HepG2 (cell line): ENCODE measurements around the gene ABHD12. TPM values are rescaled to one million over a fixed set of nuclear protein-coding genes. Genes with fewer than 3 reads are reported as not detected.

Experiments used
- ATAC-seq: fragments of 200-7000 bp; cut with Tn5 transposase; 3 replicates; pipeline ENCODE4 v1.9.1; 2020; ENCODE audit warnings: mild to moderate bottlenecking, moderate library complexity
- BruUV-seq: library from RNA; stranded (reverse); fragments of 400-500 nt; replicated peaks from 2 replicates; lab custom pipeline; 2021; lab: Mats Ljungman, UMichigan
- CTCF ChIA-PET: fragments of 300-600 bp; formaldehyde crosslinking; extraction: SDS; loops from one replicate; lab custom pipeline; 2021; ENCODE audit warnings: low total read pairs, inconsistent platforms, low intra/inter-chr PET ratio; lab: Yijun Ruan, JAX
- POLR2A ChIA-PET: fragments of 350-600 bp; sonication (Branson Sonifier 250); formaldehyde crosslinking; loops from one replicate; lab custom pipeline; 2020; ENCODE audit warnings: antibody characterized with exemption, inconsistent platforms; lab: Yijun Ruan, JAX
- DNase-seq: peaks from one replicate; pipeline ENCODE4 v3.0.0-alpha.2; 2015; ENCODE audit warnings: low spot score
- FAIRE-seq: peaks from 3 replicates; lab custom pipeline; 2011; peaks lifted over from hg19 to GRCh38; lab: Jason Lieb, UNC
- H2AFZ ChIP-seq: one replicate; pipeline ENCODE4 v1.6.1; 2011; ENCODE audit warnings: low read length, inconsistent platforms
- H3K27ac ChIP-seq: fragments of 300-600 bp; 3 replicates; pipeline ENCODE4 v1.8.0; 2011; ENCODE audit warnings: mixed run types, mild to moderate bottlenecking, mixed read lengths, low read length, inconsistent platforms; ENCODE audit not compliant: insufficient read depth; ENCODE audit errors: extremely low read length
- H3K27me3 ChIP-seq, 2 experiments: fragments of 200-600 bp in 1 of 2; 2 replicates in 1 of 2; 3 replicates in 1 of 2; pipeline versions ENCODE4 v1.6.0 to v1.8.0; 2011; ENCODE audit warnings: low read length in 2 of 2, mild to moderate bottlenecking in 2 of 2, moderate library complexity in 2 of 2, inconsistent platforms in 1 of 2; ENCODE audit not compliant: insufficient read depth in 2 of 2, control insufficient read depth in 1 of 2
- H3K36me3 ChIP-seq, 2 experiments: fragments of 200-600 bp in 1 of 2; replicated peaks in 1 of 2; 2 replicates in 1 of 2; 3 replicates in 1 of 2; pipeline versions ENCODE4 v1.5.1 to v1.8.0; 2011; ENCODE audit warnings: low read length in 2 of 2, inconsistent platforms in 1 of 2; ENCODE audit not compliant: insufficient read depth in 2 of 2, control insufficient read depth in 1 of 2
- H3K4me1 ChIP-seq: 2 replicates; pipeline ENCODE4 v1.5.1; 2012; ENCODE audit warnings: low read length, inconsistent platforms; ENCODE audit not compliant: insufficient read depth
- H3K4me2 ChIP-seq: 2 replicates; pipeline ENCODE4 v1.6.0; 2011; ENCODE audit warnings: low read depth, low read length, inconsistent platforms
- H3K4me3 ChIP-seq, 3 experiments: fragments of 200-600 bp in 1 of 3; sonication (generic), shearing (Covaris generic) in 1 of 3; replicated peaks in 1 of 3; 2 replicates each; pipeline ENCODE4 v1.5.1; 2011 to 2016; ENCODE audit warnings: low read length in 3 of 3, inconsistent platforms in 2 of 3, low read depth in 2 of 3, mild to moderate bottlenecking in 2 of 3, control low read depth in 1 of 3, mixed read lengths in 1 of 3; ENCODE audit not compliant: insufficient read depth in 1 of 3
- H3K79me2 ChIP-seq: one replicate; pipeline ENCODE4 v1.6.1; 2011; ENCODE audit warnings: low read length, inconsistent platforms; ENCODE audit not compliant: insufficient read depth
- H3K9ac ChIP-seq: 2 replicates; pipeline ENCODE4 v1.6.0; 2011; ENCODE audit warnings: mild to moderate bottlenecking, low read depth, low read length, inconsistent platforms; ENCODE audit not compliant: insufficient read depth
- H3K9me3 ChIP-seq: 2 replicates; pipeline ENCODE4 v1.5.1; 2012; ENCODE audit warnings: mild to moderate bottlenecking, low read length
- H4K20me1 ChIP-seq: 2 replicates; pipeline ENCODE4 v1.6.0; 2011; ENCODE audit warnings: inconsistent platforms, mild to moderate bottlenecking, low read length, moderate library complexity; ENCODE audit not compliant: insufficient read depth
- AGO1 ChIP-seq: fragments of 200-400 bp; formaldehyde crosslinking; IDR thresholded peaks from 2 replicates; pipeline ENCODE4 v1.6.1; 2017; ENCODE audit warnings: mild to moderate bottlenecking, low read depth, low read length, moderate library complexity; ENCODE audit not compliant: poor library complexity, severe bottlenecking
- AGO2 ChIP-seq: fragments of 200-400 bp; formaldehyde crosslinking; optimal IDR thresholded peaks from 2 replicates; pipeline ENCODE3; 2017; ENCODE audit warnings: mild to moderate bottlenecking, low read depth, low read length, moderate library complexity
- HNRNPLL ChIP-seq: fragments of 200-400 bp; formaldehyde crosslinking; IDR thresholded peaks from 2 replicates; pipeline ENCODE4 v1.6.1; 2017; ENCODE audit warnings: mild to moderate bottlenecking, low read depth, low read length; ENCODE audit not compliant: poor library complexity, severe bottlenecking
- POLR2A ChIP-seq, 2 experiments: IDR thresholded peaks; 2 replicates each; pipeline ENCODE4 v1.6.1; 2011; ENCODE audit warnings: low read depth in 2 of 2, low read length in 2 of 2, mild to moderate bottlenecking in 1 of 2, moderate library complexity in 1 of 2; ENCODE audit not compliant: insufficient read depth in 1 of 2
- RBAK ChIP-seq: sonication (generic); formaldehyde crosslinking; IDR thresholded peaks from 2 replicates; pipeline ENCODE4 v1.5.1; 2020; ENCODE audit warnings: mild to moderate bottlenecking, missing genetic modification reagents
- RBM22 ChIP-seq: fragments of 200-400 bp; formaldehyde crosslinking; optimal IDR thresholded peaks from 2 replicates; pipeline ENCODE3; 2017; ENCODE audit warnings: mild to moderate bottlenecking, low read length, moderate library complexity
- SP4 ChIP-seq: sonication (generic); formaldehyde crosslinking; IDR thresholded peaks from 2 replicates; pipeline ENCODE4 v1.8.1; 2023; ENCODE audit warnings: mild to moderate bottlenecking, missing genetic modification reagents
- ZKSCAN8 ChIP-seq: IDR thresholded peaks from 2 replicates; pipeline ENCODE4 v1.6.1; 2016; ENCODE audit warnings: borderline replicate concordance, missing genetic modification reagents, missing compliant biosample characterization
- ZNF17 ChIP-seq: sonication (generic); formaldehyde crosslinking; IDR thresholded peaks from 2 replicates; pipeline ENCODE4 v1.5.0; 2020; ENCODE audit warnings: mild to moderate bottlenecking, missing genetic modification reagents
- ZNF883 ChIP-seq: sonication (generic); formaldehyde crosslinking; IDR thresholded peaks from 2 replicates; pipeline ENCODE4 v1.5.1; 2020; ENCODE audit warnings: mild to moderate bottlenecking, missing genetic modification reagents; ENCODE audit errors: not compliant biosample characterization
- WGBS: methylation state at CpG from one replicate; pipeline ENCODE4 v1.1.6; 2017; ENCODE audit warnings: low lambda C conversion rate; 5-methylcytosine and 5-hydroxymethylcytosine counted together
- in situ Hi-C: cut with HindIII; loops from 2 replicates; pipeline ENCODE4 v1.10.0; 2017; ENCODE audit warnings: low pct_unique_long_range_greater_than_20kb; ENCODE audit not compliant: extremely low pct_ligation_motif_present
- intact Hi-C: fragments of 100-400 bp; cut with micrococcal nuclease; formaldehyde crosslinking; loops from one replicate; pipeline ENCODE4 v1.10.0; 2022; ENCODE audit not compliant: unreplicated experiment
- polyA plus RNA-seq, 8 experiments: library from polyadenylated mRNA; depleted of rRNA in 3 of 8; stranded (reverse) in 7 of 8; unstranded in 1 of 8; fragments of >200 nt; fragmentation: Illumina TruSeq in 4 of 8; extraction: Trizol in 4 of 8; gene quantifications; 2 replicates each; pipeline versions ENCODE4 v1.2.1 to v1.2.3, GENCODE V29; 2011 to 2016; ENCODE audit warnings: low read depth in 4 of 8, missing spikeins in 1 of 8, mixed read lengths in 1 of 8; ENCODE audit not compliant: insufficient read depth in 1 of 8
- total RNA-seq, 5 experiments: library from RNA; depleted of rRNA; stranded (reverse); fragments of >200 nt; fragmentation: Illumina TruSeq; extraction: Trizol; gene quantifications; 2 replicates each; pipeline ENCODE4 v1.2.3, GENCODE V29; 2016; ENCODE audit warnings: low read depth in 1 of 5
- TF ChIP-seq, protein P1 (sequence below): sonication (generic); formaldehyde crosslinking; IDR thresholded peaks from 2 replicates; pipeline ENCODE4 v1.4.0; 2020; ENCODE audit warnings: mild to moderate bottlenecking, missing genetic modification reagents
- TF ChIP-seq, protein P2 (sequence below): sonication (generic); formaldehyde crosslinking; IDR thresholded peaks from 2 replicates; pipeline ENCODE4 v1.9.0; 2022; ENCODE audit warnings: missing genetic modification reagents, mild to moderate bottlenecking, borderline replicate concordance

The ABHD12 gene
- total and polyA plus RNA-seq, 2 of the 13 experiments (the other 11 are each of a cell fraction or from before 2014, with no cell fraction given) = 23.5 to 72.1 TPM

DNA sequence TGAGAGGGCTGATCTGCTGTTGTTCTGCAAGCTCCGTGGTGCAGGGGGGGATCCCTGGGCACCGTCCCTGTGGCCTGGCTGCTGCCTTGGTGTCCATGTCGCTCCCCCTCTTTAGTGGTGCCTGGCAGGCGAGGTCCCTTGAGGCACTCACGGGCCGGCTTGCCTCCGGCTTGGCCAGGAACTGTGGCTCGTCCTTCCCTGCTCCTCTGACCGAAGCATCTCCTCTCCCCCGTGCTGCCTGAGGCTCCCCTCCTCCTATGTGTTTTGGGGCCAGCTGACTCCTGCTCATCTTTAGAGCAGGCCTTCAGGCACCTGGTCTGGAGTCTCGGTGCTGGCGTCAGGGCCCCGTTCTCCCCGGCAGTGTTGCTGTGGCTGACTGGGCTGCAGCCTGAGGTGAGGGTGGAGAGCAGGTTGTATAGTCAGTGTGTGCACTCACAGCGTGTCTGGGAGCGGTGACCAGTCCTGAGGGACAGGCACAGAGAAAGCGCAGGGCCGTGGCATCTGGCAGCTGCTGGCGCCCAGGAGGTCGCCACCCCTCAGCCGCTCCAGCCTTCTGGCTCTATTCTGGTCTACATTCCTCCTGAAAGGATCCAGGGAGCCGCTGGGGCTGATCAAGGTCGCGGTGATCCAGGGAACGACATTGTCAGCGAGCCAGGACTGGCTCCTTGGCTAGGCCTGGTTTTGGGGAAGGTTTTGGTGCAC lies 99.1 kb downstream of the ABHD12 start:
- Histone ChIP-seq H3K27me3 (no peaks in the 10 kb centered on the region), H4K20me1 (no peaks in the 10 kb centered on the region), H2AFZ (no peak overlapping the region), H3K4me1 (0 out of 2 replicates have a peak, but pooled peaks cover 5% of the 10 kb centered on the region), H3K9me3 (no peaks in the 10 kb centered on the region), H3K36me3 (peaks cover 28 to 41% of the 10 kb centered on the region in 2 experiments), H3K9ac (no peak overlapping the region), H3K27ac (no peak overlapping the region), H3K4me3 (no peak overlapping the region), H3K79me2 (no peaks in the 10 kb centered on the region), H3K4me2 (no peak overlapping the region)
- 94% methylated on average over 25 of the region's 26 CpGs for WGBS
- no peak for ATAC-seq
- no peak for DNase-seq
- in situ Hi-C loops (loop anchor here (10.0 kb wide), 1 partner anchor 297 kb away; the partner anchor contains the start of gene APMAP), intact Hi-C loops (loop anchor here (5.0 to 10.0 kb wide), 2 partner anchors 103 to 299 kb away; partner anchors contain the start of genes ABHD12 and APMAP)
- no TSS peak for BruUV-seq
- FAIRE-seq = no peak
- ChIA-PET POLR2A (no interaction called here), CTCF (no interaction called here)
- TF ChIP-seq POLR2A (IDR thresholded peaks at IDR 0.05; ENCODE audit: insufficient read depth in 1 of 2, low read depth in 2 of 2, low read length in 2 of 2) (0 out of 4 replicates have a peak, but pooled peaks of 1 of the 2 experiments have one; percentile 31), AGO2 (peak; percentile 15), RBM22 (peak; percentile 69), AGO1 (peak; percentile 12), ZNF883 (peak; percentile 36), RBAK (CRISPR knock-in tag) (no peak), HNRNPLL (peak; percentile 6), ZNF17 (CRISPR knock-in tag) (no peak), SP4 (CRISPR knock-in tag) (0 out of 2 replicates have a peak, but pooled peaks have one; percentile 16), ZKSCAN8 (CRISPR knock-in tag) (no peak)
- TF ChIP-seq, protein P1, sequence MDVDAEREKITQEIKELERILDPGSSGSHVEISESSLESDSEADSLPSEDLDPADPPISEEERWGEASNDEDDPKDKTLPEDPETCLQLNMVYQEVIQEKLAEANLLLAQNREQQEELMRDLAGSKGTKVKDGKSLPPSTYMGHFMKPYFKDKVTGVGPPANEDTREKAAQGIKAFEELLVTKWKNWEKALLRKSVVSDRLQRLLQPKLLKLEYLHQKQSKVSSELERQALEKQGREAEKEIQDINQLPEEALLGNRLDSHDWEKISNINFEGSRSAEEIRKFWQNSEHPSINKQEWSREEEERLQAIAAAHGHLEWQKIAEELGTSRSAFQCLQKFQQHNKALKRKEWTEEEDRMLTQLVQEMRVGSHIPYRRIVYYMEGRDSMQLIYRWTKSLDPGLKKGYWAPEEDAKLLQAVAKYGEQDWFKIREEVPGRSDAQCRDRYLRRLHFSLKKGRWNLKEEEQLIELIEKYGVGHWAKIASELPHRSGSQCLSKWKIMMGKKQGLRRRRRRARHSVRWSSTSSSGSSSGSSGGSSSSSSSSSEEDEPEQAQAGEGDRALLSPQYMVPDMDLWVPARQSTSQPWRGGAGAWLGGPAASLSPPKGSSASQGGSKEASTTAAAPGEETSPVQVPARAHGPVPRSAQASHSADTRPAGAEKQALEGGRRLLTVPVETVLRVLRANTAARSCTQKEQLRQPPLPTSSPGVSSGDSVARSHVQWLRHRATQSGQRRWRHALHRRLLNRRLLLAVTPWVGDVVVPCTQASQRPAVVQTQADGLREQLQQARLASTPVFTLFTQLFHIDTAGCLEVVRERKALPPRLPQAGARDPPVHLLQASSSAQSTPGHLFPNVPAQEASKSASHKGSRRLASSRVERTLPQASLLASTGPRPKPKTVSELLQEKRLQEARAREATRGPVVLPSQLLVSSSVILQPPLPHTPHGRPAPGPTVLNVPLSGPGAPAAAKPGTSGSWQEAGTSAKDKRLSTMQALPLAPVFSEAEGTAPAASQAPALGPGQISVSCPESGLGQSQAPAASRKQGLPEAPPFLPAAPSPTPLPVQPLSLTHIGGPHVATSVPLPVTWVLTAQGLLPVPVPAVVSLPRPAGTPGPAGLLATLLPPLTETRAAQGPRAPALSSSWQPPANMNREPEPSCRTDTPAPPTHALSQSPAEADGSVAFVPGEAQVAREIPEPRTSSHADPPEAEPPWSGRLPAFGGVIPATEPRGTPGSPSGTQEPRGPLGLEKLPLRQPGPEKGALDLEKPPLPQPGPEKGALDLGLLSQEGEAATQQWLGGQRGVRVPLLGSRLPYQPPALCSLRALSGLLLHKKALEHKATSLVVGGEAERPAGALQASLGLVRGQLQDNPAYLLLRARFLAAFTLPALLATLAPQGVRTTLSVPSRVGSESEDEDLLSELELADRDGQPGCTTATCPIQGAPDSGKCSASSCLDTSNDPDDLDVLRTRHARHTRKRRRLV (CRISPR knock-in tag) = no peak
- TF ChIP-seq, protein P2, sequence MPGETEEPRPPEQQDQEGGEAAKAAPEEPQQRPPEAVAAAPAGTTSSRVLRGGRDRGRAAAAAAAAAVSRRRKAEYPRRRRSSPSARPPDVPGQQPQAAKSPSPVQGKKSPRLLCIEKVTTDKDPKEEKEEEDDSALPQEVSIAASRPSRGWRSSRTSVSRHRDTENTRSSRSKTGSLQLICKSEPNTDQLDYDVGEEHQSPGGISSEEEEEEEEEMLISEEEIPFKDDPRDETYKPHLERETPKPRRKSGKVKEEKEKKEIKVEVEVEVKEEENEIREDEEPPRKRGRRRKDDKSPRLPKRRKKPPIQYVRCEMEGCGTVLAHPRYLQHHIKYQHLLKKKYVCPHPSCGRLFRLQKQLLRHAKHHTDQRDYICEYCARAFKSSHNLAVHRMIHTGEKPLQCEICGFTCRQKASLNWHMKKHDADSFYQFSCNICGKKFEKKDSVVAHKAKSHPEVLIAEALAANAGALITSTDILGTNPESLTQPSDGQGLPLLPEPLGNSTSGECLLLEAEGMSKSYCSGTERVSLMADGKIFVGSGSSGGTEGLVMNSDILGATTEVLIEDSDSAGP (CRISPR knock-in tag) = 0 out of 2 replicates have a peak, but pooled peaks have one; percentile 10
- TF ChIP-seq, all 625 proteins: peak for 8
